ENCODE data around the gene CPE. TPM values are rescaled to one million over a fixed set of nuclear protein-coding genes. Genes with fewer than 3 reads are reported as not detected.

Gene CPE
- total RNA-seq, 1 donor from 2014 or later = not detected

Other genes with a start within 250 kb of the CPE start
- gene KLHL2, start 171.4 kb upstream of the CPE start, total RNA-seq = 21.5 and 21.9 TPM in 2 replicates
- 74.6 and 87.9 TPM in 2 replicates for gene MSMO1, start 51.3 kb upstream of the CPE start, total RNA-seq